PFSK-1 (cell line): ENCODE results near the gene TMEM9.

Experiments used
- SIN3A ChIP-seq: IDR thresholded peaks from 2 replicates; pipeline ENCODE4 v1.6.1; 2012; ENCODE audit warnings: mild to moderate bottlenecking, low read length, moderate library complexity, borderline replicate concordance; ENCODE audit not compliant: insufficient read depth
- TF ChIP-seq, protein P1 (sequence below), 2 experiments: IDR thresholded peaks; 2 replicates each; pipeline versions ENCODE4 v1.6.1 to v1.8.0; 2011 to 2012; ENCODE audit warnings: low read depth in 2 of 2, low read length in 2 of 2, control low read depth in 1 of 2, inconsistent platforms in 1 of 2, mild to moderate bottlenecking in 1 of 2, moderate library complexity in 1 of 2; ENCODE audit not compliant: insufficient read depth in 1 of 2

DNA sequence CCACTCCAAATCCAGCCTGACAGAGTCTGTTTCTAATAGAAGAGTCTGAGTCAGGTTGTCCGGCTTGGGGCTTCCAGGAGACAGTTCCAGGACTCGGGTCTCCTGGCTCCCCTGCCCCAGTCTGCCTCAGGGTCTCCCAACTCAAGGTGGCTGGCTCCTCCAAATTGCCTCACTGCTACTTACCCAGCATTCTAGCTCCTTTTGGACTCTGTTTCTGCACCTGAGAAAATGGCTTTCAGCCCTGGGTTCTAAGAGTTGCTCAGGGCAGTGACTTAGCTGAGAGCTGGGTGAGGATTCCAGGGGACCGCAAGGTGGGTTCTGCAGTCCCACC lies 30.8 kb upstream of the TMEM9 start:
- no peak for TF ChIP-seq SIN3A
- TF ChIP-seq, protein P1, sequence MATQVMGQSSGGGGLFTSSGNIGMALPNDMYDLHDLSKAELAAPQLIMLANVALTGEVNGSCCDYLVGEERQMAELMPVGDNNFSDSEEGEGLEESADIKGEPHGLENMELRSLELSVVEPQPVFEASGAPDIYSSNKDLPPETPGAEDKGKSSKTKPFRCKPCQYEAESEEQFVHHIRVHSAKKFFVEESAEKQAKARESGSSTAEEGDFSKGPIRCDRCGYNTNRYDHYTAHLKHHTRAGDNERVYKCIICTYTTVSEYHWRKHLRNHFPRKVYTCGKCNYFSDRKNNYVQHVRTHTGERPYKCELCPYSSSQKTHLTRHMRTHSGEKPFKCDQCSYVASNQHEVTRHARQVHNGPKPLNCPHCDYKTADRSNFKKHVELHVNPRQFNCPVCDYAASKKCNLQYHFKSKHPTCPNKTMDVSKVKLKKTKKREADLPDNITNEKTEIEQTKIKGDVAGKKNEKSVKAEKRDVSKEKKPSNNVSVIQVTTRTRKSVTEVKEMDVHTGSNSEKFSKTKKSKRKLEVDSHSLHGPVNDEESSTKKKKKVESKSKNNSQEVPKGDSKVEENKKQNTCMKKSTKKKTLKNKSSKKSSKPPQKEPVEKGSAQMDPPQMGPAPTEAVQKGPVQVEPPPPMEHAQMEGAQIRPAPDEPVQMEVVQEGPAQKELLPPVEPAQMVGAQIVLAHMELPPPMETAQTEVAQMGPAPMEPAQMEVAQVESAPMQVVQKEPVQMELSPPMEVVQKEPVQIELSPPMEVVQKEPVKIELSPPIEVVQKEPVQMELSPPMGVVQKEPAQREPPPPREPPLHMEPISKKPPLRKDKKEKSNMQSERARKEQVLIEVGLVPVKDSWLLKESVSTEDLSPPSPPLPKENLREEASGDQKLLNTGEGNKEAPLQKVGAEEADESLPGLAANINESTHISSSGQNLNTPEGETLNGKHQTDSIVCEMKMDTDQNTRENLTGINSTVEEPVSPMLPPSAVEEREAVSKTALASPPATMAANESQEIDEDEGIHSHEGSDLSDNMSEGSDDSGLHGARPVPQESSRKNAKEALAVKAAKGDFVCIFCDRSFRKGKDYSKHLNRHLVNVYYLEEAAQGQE (IDR thresholded peaks at IDR 0.05; ENCODE audit: insufficient read depth in 1 of 2, low read depth in 2 of 2, low read length in 2 of 2), result no peak
